Activated gamma-delta T cell (primary cell): Measurements from ENCODE around the gene FRS3.

Experiments used
- DNase-seq: peaks from one replicate; lab custom pipeline; 2025; lab: John Stamatoyannopoulos, UW

The FRS3 gene

GRCh38 chr6:41741625-41742490 is 37.8 kb downstream of the FRS3 start:
- DNase-seq = no peak

GRCh38 chr6:41740366-41741162 is 39.1 kb downstream of the FRS3 start:
- DNase-seq = no peak

DNA sequence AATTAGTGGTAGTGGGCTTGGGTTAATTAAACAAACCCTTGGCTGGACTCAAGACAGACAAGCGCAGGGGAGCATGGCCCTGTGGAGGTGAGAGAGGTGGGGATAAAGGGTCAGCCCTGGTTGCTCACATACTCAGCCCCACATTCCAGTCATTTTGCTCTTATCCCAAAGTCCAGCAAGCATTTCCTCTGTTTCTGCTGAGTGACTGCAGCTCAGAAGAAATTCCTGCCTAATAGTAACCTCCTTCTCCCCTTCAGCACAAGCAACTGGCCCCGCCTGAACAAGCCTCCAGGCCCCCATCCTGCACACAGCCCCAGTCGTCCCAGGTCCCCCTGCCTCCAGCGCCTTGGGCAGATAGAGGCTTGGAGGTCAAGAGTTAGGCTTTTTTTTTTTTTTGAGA is 40.7 kb downstream of the FRS3 start:
- DNase-seq = no peak

DNA sequence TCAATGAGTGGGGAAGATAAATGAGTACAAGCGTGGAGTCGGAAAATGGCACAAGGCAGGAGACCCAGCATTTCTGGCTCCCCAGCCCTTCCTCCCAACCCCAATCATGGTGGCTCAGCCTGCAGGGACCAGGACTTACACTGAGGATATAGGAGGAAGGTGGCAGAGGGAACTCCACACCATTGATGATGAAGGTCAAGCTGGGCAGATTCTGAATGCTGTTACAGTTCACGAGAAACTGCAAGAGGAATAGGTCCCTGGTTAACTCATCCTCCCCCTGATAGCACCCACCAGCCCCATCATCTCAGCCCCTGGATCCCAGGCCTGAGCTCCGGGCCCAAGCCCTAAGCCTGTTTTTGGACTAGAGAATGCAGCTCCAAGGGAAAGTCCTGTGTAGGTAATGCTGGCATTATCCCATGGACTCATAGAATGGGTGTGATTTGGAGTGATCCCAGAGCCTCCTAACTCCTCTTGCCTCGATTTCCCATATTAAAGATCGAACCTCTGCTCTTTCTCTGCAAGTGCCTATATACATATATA is 42.0 kb downstream of the FRS3 start:
- no peak for DNase-seq

- DNase-seq = no peak
Measured at GRCh38 chr6:41736800-41737555, 42.7 kb downstream of the FRS3 start.

DNA sequence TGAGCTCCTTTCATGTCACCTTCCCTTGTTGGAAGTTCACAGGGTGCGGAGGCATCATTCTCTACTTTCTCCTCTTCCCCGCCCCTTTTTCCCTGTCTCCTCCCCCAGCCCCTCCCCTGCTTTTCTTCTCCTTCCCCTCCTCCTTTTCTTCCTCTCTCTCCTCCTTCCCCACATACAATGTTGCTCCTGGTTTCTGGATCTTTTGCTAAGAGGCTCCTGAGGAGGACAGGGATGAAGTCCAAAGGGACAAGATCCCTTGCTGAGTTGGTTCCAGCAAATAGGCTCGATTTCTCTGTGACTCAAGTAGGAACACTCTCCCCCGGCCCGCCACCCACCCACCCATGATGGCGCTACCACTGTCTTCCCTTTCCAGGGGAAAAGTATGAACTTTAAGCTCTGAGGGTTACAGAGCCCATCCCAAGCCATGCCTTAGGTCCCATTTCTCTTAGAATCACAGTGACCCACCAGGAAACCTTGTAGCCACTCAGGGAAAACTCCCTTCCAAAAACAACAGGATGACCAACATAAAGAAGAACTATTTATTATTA is 43.4 kb downstream of the FRS3 start:
- DNase-seq = no peak

- peak; percentile 82 for DNase-seq
Measured at GRCh38 chr6:41735427-41736185, 44.1 kb downstream of the FRS3 start, which contains the start of gene TFEB. TFEB (minus strand) TSS chr6:41735608; CDS start chr6:41691213, 44,395 bp downstream.

GRCh38 chr6:41734666-41735426 is 44.9 kb downstream of the FRS3 start:
- peak; percentile 60 for DNase-seq

- peak; percentile 68 for DNase-seq
Measured at GRCh38 chr6:41733707-41734665, 45.7 kb downstream of the FRS3 start.

DNA sequence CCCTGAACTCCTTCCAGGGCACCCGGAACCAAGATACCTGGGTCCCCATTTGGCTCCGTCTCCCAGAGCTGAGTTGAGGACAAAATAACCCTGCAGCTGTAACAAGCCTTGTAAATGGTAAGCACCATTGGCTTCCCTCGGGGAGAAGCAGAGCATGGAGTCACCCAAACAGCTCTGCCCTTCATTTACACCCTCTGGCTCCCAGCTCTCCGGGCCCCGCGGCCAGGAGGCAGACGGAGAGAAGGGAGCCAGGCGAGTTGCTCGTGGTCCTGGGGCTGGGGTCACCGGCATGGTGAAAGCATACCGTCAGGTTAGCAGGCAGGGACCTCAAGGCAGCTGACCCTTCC is 46.4 kb downstream of the FRS3 start:
- DNase-seq = no peak

DNA sequence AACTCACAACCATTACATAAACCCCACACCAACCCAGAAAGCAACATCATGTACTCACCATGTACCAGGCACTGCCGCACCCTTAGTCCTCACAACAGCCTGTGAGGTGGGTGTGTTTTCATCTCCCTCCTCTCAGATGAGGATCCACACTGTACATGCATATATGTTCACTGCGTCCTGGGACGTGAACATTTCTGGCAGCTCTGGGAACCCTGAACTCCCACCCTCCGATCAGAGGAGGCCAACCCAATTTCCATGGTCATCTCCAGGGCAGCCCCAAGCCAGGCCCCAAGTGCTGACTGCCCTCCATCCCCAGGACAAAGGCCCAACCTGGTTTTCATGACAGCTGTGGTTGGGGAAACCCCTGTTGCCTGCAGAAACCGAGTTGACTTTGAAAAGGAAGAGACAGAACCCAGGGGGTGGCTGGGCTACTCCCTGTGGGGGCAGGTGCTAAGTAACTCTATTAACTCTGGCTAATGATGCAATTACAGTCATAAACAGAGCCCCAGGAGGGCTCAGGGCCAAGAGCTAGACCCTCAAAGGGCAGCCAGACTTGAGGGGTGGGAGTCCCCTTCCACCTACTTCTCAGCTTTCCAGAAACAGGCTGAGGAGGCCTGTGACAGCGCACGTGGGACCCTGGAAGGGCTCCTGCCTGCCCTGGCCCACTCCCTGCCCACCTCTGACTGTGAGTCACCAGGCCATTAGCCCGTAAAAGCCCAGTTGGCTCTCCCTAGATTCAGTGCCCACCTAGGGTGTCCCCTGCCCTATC is 46.9 kb downstream of the FRS3 start:
- DNase-seq = no peak

GRCh38 chr6:41732149-41732548 is 47.6 kb downstream of the FRS3 start:
- DNase-seq = no peak

DNA sequence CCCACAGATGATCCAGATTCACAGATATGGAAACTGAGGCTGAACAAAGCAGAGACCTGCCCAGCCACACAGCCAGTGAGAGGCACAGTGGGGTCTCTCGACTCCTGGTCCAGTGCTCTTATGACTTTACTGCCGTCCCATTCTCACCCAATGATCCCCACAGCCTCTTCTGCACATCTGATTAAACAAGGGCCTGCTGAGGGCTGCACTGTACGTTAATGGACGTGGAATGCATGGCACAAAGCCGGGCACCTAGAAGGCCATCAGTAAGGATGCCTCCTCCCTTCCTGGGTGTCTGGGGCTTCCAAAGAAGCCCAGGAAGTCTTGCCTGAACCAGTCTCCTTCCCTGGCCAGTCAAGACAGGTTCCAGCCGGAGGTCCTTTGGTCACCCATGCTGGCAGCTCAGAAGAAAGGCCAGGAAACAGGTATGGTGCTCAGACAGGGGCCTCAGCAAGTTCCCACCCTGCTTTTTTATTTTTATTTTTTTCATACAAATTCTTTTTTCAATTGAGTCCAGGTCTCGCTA is 48.1 kb downstream of the FRS3 start:
- no peak for DNase-seq

GRCh38 chr6:41730531-41731436 is 48.9 kb downstream of the FRS3 start:
- no peak for DNase-seq

GRCh38 chr6:41729624-41730023 is 50.1 kb downstream of the FRS3 start:
- DNase-seq = no peak

DNA sequence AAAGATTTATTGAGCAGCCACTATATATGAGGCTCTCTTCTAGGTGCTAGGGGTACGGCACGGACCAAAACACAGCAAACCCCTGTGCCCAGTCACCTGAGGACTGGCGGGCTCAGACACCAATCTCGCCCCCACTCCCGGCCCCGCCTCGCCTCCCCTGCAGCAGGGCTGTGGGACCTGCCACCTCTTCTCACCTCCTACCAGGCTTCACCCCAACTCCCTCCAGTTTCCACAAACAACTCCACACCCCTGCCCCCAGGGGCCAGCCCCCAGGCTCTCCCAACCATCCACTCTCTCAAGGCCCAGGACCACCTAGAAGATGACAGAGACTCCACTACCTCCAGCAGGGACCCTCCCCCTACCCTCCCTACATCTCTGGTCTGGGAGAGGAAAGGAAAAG is 50.7 kb downstream of the FRS3 start:
- DNase-seq = no peak
